Stimulated activated CD8-positive, alpha-beta memory T cell treated with anti-CD3 and anti-CD28 coated beads, Interleukin-7, amount 100 ng/mL, for 4 hours (primary cell): Measurements from ENCODE around the gene ARL6IP6.
"Not testable (repeated sequence)": the region's sequence is repeated elsewhere in the genome, so short reads cannot be mapped to it uniquely, and the experiment has no call there.

Experiments used
- DNase-seq, 2 donors: peaks; one replicate each; pipeline ENCODE4 v3.0.0-alpha.2; 2020; ENCODE audit warnings: low read depth in 2 of 2

ARL6IP6 gene

GRCh38 chr2:152722639-152723038 is 4.2 kb downstream of the ARL6IP6 start:
- not testable (repeated sequence) for DNase-seq

- DNase-seq: no peak
Measured at GRCh38 chr2:152723918-152724317, 5.5 kb downstream of the ARL6IP6 start.

GRCh38 chr2:152729844-152730243 is 11.4 kb downstream of the ARL6IP6 start:
- DNase-seq: no peak

GRCh38 chr2:152730591-152731333 is 12.3 kb downstream of the ARL6IP6 start:
- DNase-seq: peak; percentile 8 to 25

- not testable (repeated sequence) for DNase-seq
Measured at GRCh38 chr2:152737509-152737908, 19.1 kb downstream of the ARL6IP6 start.

- no peak for DNase-seq
Measured at GRCh38 chr2:152738438-152738837, 20.0 kb downstream of the ARL6IP6 start.

GRCh38 chr2:152739705-152740104 is 21.3 kb downstream of the ARL6IP6 start:
- not testable (repeated sequence) for DNase-seq

GRCh38 chr2:152740743-152741328 is 22.4 kb downstream of the ARL6IP6 start:
- DNase-seq: no peak

- DNase-seq: no peak
Measured at GRCh38 chr2:152743002-152743401, 24.6 kb downstream of the ARL6IP6 start.

GRCh38 chr2:152747751-152748150 is 29.3 kb downstream of the ARL6IP6 start:
- not testable (repeated sequence) for DNase-seq

GRCh38 chr2:152755029-152755428 is 36.6 kb downstream of the ARL6IP6 start:
- no peak for DNase-seq

GRCh38 chr2:152759290-152760072 is 41.1 kb downstream of the ARL6IP6 start:
- DNase-seq: no peak

GRCh38 chr2:152761214-152761613 is 42.8 kb downstream of the ARL6IP6 start:
- DNase-seq: no peak

GRCh38 chr2:152762202-152762601 is 43.8 kb downstream of the ARL6IP6 start:
- DNase-seq: no peak

GRCh38 chr2:152763208-152763607 is 44.8 kb downstream of the ARL6IP6 start:
- DNase-seq: not testable (repeated sequence)

GRCh38 chr2:152763651-152764050 is 45.2 kb downstream of the ARL6IP6 start:
- no peak for DNase-seq

GRCh38 chr2:152766928-152767327 is 48.5 kb downstream of the ARL6IP6 start:
- no peak for DNase-seq

- no peak for DNase-seq
Measured at GRCh38 chr2:152781175-152781574, 62.8 kb downstream of the ARL6IP6 start.

- DNase-seq: no peak
Measured at GRCh38 chr2:152782171-152782570, 63.8 kb downstream of the ARL6IP6 start.

GRCh38 chr2:152790883-152791282 is 72.5 kb downstream of the ARL6IP6 start:
- no peak for DNase-seq

GRCh38 chr2:152791979-152792378 is 73.6 kb downstream of the ARL6IP6 start:
- DNase-seq: no peak

GRCh38 chr2:152792974-152793373 is 74.6 kb downstream of the ARL6IP6 start:
- DNase-seq: no peak

GRCh38 chr2:152796941-152797340 is 78.5 kb downstream of the ARL6IP6 start:
- DNase-seq: no peak
